Uterus (tissue), 4 donors: ENCODE measurements around the gene PDE5A. TPM values are rescaled to one million over a fixed set of nuclear protein-coding genes. Genes with fewer than 3 reads are reported as not detected.

ENCODE experiments used
- DNase-seq, 2 donors: peaks; one replicate each; pipeline ENCODE4 v3.0.0-alpha.2; 2019 to 2020
- H3K27ac ChIP-seq, 2 donors: fragments of 200-600 bp; sonication (generic); 1 replicate in 1 of 2; 2 replicates in 1 of 2; pipeline ENCODE4 v1.5.1; 2016 to 2018
- H3K27me3 ChIP-seq, 2 donors: fragments of 200-600 bp; sonication (generic); one replicate each; pipeline ENCODE4 v1.5.1; 2018 to 2019; ENCODE audit warnings: control low read depth in 1 of 2
- H3K36me3 ChIP-seq, 2 donors: fragments of 200-600 bp; sonication (generic); one replicate each; pipeline ENCODE4 v1.5.1; 2019; ENCODE audit warnings: control low read depth in 1 of 2
- H3K4me1 ChIP-seq, 2 donors: fragments of 200-600 bp; sonication (generic); one replicate each; pipeline ENCODE4 v1.5.1; 2018 to 2019; ENCODE audit warnings: control low read depth in 1 of 2
- H3K4me3 ChIP-seq, 2 donors: fragments of 200-600 bp; sonication (generic); 1 replicate in 1 of 2; 2 replicates in 1 of 2; pipeline ENCODE4 v1.5.1; 2018 to 2019; ENCODE audit warnings: mild to moderate bottlenecking in 1 of 2
- H3K9me3 ChIP-seq, 2 donors: fragments of 200-600 bp; sonication (generic); one replicate each; pipeline ENCODE4 v1.5.1; 2019; ENCODE audit warnings: control low read depth in 1 of 2
- CTCF ChIP-seq, 4 experiments: fragments of 200-600 bp in 2 of 4; fragments of 450-650 bp in 2 of 4; sonication (generic) in 2 of 4; IDR thresholded peaks; one replicate each; pipeline ENCODE4 v1.5.1; 2016 to 2019; ENCODE audit warnings: antibody characterized with exemption in 4 of 4, mild to moderate bottlenecking in 2 of 4, moderate library complexity in 1 of 4
- POLR2A ChIP-seq, 2 donors: fragments of 450-650 bp; IDR thresholded peaks; one replicate each; pipeline ENCODE4 v1.6.1; 2016; ENCODE audit warnings: antibody characterized with exemption in 2 of 2, mild to moderate bottlenecking in 1 of 2, moderate library complexity in 1 of 2
- intact Hi-C: fragments of 100-400 bp; cut with DNase I; formaldehyde crosslinking; loops from one replicate; pipeline ENCODE4 v1.15.1; 2023; ENCODE audit warnings: low total_unique reads
- total RNA-seq, 4 donors: library from RNA; depleted of rRNA in 3 of 4; stranded (reverse); fragments of >200 nt in 3 of 4; gene quantifications; one replicate each; pipeline versions ENCODE4 v1.1.0 to v1.2.4, GENCODE V29; 2014 to 2023
- donor health status: DM: yes; HTN: yes; CAD: no.

Gene PDE5A
- total RNA-seq, 4 donors from 2014 or later = 13.5 to 192 (median 84.2) TPM

GRCh38 chr4:119480331-119480730, 148.3 kb downstream of the PDE5A start:
- no peaks in the 10 kb centered on the region for H3K4me1 ChIP-seq
- no peak for TF ChIP-seq CTCF (IDR thresholded peaks at IDR 0.05)
- no peak for TF ChIP-seq POLR2A (IDR thresholded peaks at IDR 0.05)
- H3K4me3 ChIP-seq = no peak overlapping the region
- no peaks in the 10 kb centered on the region for H3K36me3 ChIP-seq
- no peak overlapping the region for H3K27ac ChIP-seq
- H3K9me3 ChIP-seq = no peaks in the 10 kb centered on the region
- intact Hi-C loops = no loop called here
- H3K27me3 ChIP-seq = no peaks in the 10 kb centered on the region
- DNase-seq = no peak

- Histone ChIP-seq H3K36me3 (no peaks in the 10 kb centered on the region), H3K27me3 (no peaks in the 10 kb centered on the region), H3K4me1 (no peaks in the 10 kb centered on the region), H3K9me3 (no peaks in the 10 kb centered on the region), H3K4me3 (no peak overlapping the region), H3K27ac (no peak overlapping the region)
- no peak for DNase-seq
- no peak for TF ChIP-seq CTCF (IDR thresholded peaks at IDR 0.05)
- no peak for TF ChIP-seq POLR2A (IDR thresholded peaks at IDR 0.05)
- intact Hi-C loops = no loop called here
These were observed 148.8 kb downstream of the PDE5A start for GRCh38 chr4:119479835-119480234.

GRCh38 chr4:119479180-119479808, 149.3 kb downstream of the PDE5A start:
- no peaks in the 10 kb centered on the region for H3K36me3 ChIP-seq
- no peak for DNase-seq
- H3K27ac ChIP-seq = no peak overlapping the region
- H3K27me3 ChIP-seq = no peaks in the 10 kb centered on the region
- intact Hi-C loops = no loop called here
- TF ChIP-seq CTCF (IDR thresholded peaks at IDR 0.05) (no peak), POLR2A (IDR thresholded peaks at IDR 0.05) (no peak)
- H3K4me3 ChIP-seq = no peak overlapping the region
- H3K4me1 ChIP-seq = no peaks in the 10 kb centered on the region
- H3K9me3 ChIP-seq = no peaks in the 10 kb centered on the region

GRCh38 chr4:119478446-119479179, 150.0 kb downstream of the PDE5A start:
- Histone ChIP-seq H3K36me3 (no peaks in the 10 kb centered on the region), H3K9me3 (no peaks in the 10 kb centered on the region), H3K4me1 (no peaks in the 10 kb centered on the region), H3K27me3 (no peaks in the 10 kb centered on the region), H3K27ac (no peak overlapping the region), H3K4me3 (no peak overlapping the region)
- intact Hi-C loops = no loop called here
- TF ChIP-seq CTCF (IDR thresholded peaks at IDR 0.05) = no peak
- TF ChIP-seq POLR2A (IDR thresholded peaks at IDR 0.05) = no peak
- no peak for DNase-seq

GRCh38 chr4:119477412-119478053, 151.1 kb downstream of the PDE5A start:
- intact Hi-C loops = no loop called here
- H3K9me3 ChIP-seq = no peaks in the 10 kb centered on the region
- H3K27me3 ChIP-seq = no peaks in the 10 kb centered on the region
- H3K36me3 ChIP-seq = no peaks in the 10 kb centered on the region
- DNase-seq = no peak
- TF ChIP-seq CTCF (IDR thresholded peaks at IDR 0.05) (no peak), POLR2A (IDR thresholded peaks at IDR 0.05) (no peak)
- H3K4me3 ChIP-seq = no peak overlapping the region
- H3K4me1 ChIP-seq = no peaks in the 10 kb centered on the region
- no peak overlapping the region for H3K27ac ChIP-seq
